ENCODE results near the gene OR2T12.
"Not testable (repeated sequence)": the region's sequence is repeated elsewhere in the genome, so short reads cannot be mapped to it uniquely, and the experiment has no call there.

The OR2T12 gene

GRCh38 chr1:248288391-248288790 lies 14.8 kb downstream of the OR2T12 start:
- no peak for DNase-seq (ENCODE audit: extremely low spot score)
- TF ChIP-seq CTCF (IDR thresholded peaks at IDR 0.05; ENCODE audit: control extremely low read depth, extremely low read depth, low read depth, missing control alignments), result no peak
- CTCF ChIA-PET, result no interaction called here
- POLR2A ChIA-PET, result no interaction called here

DNA sequence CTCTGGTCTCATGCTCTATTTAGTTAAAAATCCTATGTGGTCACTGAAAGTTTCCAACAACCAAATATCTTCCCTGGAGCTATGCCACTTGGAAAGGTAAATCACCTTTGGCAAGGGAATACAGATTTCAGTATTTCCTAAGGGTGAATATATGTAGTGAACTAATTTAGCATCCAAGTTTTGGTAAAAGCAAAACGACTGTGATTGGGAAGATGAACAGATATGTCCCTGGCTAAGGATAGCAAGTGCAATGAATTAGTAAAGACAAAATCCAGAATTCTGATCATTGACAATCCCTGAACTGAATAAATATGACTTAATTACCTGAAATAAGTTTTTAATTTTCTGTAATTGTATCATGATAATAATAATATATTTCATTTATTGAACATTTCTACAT lies 25.3 kb downstream of the OR2T12 start, which contains the start of gene OR2T33:
Gene OR2T33, minus strand, starts transcription at position 101 of the 400 bp plus-strand sequence. CDS start 4,162 bp downstream, outside the sequence.
- ChIA-PET CTCF (no interaction called here), POLR2A (no interaction called here)
- no peak for TF ChIP-seq CTCF (IDR thresholded peaks at IDR 0.05; ENCODE audit: control extremely low read depth, extremely low read depth, low read depth, missing control alignments)
- no peak for DNase-seq (ENCODE audit: extremely low spot score)

DNA sequence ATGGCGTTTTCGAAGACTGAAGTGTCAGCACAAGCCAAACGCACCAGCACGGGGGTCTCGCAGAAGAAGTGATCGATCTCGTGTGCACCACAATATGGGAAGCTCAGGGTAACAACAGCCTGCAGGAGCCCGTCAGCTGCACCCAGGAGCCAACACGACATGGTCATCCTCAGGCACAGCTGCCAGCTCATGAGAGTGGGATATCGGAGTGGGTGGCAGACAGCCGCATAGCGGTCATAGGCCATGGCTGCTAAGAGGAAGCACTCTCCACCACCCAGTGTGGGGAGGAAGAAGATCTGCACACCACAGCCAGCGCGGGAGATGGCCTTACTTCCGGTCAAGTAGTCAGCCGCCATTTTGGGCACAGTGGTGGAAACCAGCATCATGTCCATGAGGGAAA lies 30.0 kb downstream of the OR2T12 start:
- DNase-seq (ENCODE audit: extremely low spot score); POLR2A ChIA-PET; CTCF ChIA-PET: not testable (repeated sequence)

DNA sequence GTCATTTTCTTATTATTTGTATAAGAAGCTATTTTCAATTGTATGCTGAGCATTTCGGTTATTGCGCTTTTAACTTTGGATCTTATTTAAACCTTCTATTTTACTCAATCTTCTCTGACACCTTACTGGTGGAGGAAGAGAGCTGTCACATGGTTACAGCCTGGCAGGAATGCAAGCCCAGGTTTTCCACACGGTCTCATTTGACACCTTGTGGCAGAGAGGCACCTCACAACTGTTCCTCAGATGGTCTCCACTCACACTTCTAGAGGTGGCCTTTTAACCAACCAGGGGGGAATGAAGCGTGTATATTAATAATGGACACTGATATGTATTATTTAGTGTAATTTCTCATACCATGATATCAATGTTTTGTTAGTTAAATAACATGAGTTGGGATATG lies 35.0 kb downstream of the OR2T12 start:
- ChIA-PET CTCF (no interaction called here), POLR2A (no interaction called here)
- TF ChIP-seq CTCF (IDR thresholded peaks at IDR 0.05; ENCODE audit: control extremely low read depth, extremely low read depth, low read depth, missing control alignments), result no peak
- DNase-seq (ENCODE audit: extremely low spot score), result no peak

GRCh38 chr1:248259309-248259708 lies 43.9 kb downstream of the OR2T12 start:
- DNase-seq (ENCODE audit: extremely low spot score); POLR2A ChIA-PET; CTCF ChIA-PET: not testable (repeated sequence)

GRCh38 chr1:248243204-248243603 lies 60.0 kb downstream of the OR2T12 start:
- DNase-seq (ENCODE audit: extremely low spot score), result peak; percentile 49
- POLR2A ChIA-PET, result no interaction called here
- CTCF ChIA-PET, result interaction anchor here (0.8 to 3.9 kb wide), 10 partner anchors 9 to 565 kb away, joined by 3 to 30 read pairs (median 5); no protein-coding TSS in a partner anchor
- peak; percentile 79 for TF ChIP-seq CTCF (IDR thresholded peaks at IDR 0.05; ENCODE audit: control extremely low read depth, extremely low read depth, low read depth, missing control alignments)

Data from GM10248 (cell line).